ENCODE results near the gene MYO3B. TPM values are rescaled to one million over a fixed set of nuclear protein-coding genes. Genes with fewer than 3 reads are reported as not detected.

MYO3B gene
- total RNA-seq, 1 donor from 2014 or later = not detected

- no peaks in the 10 kb centered on the region for H3K4me1 ChIP-seq
- H3K27me3 ChIP-seq (ENCODE audit: low read depth) = no peaks in the 10 kb centered on the region
- no peak for DNase-seq
These were observed 87.4 kb downstream of the MYO3B start for GRCh38 chr2:170265321-170265720.

GRCh38 chr2:170266358-170266757 is 88.4 kb downstream of the MYO3B start:
- Histone ChIP-seq H3K27ac (no peak overlapping the region), H3K4me1 (no peaks in the 10 kb centered on the region), H3K9me3 (peaks cover 13% of the 10 kb centered on the region), H3K4me3 (no peak overlapping the region), H3K36me3 (no peaks in the 10 kb centered on the region), H3K27me3 (ENCODE audit: low read depth) (no peaks in the 10 kb centered on the region)
- ATAC-seq (no peak), DNase-seq (no peak)
- intact Hi-C loops (cut with DNase I) = no loop called here
- TF ChIP-seq, protein P1, sequence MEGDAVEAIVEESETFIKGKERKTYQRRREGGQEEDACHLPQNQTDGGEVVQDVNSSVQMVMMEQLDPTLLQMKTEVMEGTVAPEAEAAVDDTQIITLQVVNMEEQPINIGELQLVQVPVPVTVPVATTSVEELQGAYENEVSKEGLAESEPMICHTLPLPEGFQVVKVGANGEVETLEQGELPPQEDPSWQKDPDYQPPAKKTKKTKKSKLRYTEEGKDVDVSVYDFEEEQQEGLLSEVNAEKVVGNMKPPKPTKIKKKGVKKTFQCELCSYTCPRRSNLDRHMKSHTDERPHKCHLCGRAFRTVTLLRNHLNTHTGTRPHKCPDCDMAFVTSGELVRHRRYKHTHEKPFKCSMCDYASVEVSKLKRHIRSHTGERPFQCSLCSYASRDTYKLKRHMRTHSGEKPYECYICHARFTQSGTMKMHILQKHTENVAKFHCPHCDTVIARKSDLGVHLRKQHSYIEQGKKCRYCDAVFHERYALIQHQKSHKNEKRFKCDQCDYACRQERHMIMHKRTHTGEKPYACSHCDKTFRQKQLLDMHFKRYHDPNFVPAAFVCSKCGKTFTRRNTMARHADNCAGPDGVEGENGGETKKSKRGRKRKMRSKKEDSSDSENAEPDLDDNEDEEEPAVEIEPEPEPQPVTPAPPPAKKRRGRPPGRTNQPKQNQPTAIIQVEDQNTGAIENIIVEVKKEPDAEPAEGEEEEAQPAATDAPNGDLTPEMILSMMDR (IDR thresholded peaks at IDR 0.05) = no peak

More at GRCh38 chr2:170265321-170265720, 87.4 kb downstream of the MYO3B start:
- no peak for ATAC-seq
- Histone ChIP-seq H3K9me3 (peaks cover 13% of the 10 kb centered on the region), H3K27ac (no peak overlapping the region), H3K36me3 (no peaks in the 10 kb centered on the region), H3K4me3 (no peak overlapping the region)
- intact Hi-C loops (cut with DNase I) = no loop called here
- TF ChIP-seq, protein P1 (IDR thresholded peaks at IDR 0.05) = no peak

DNA sequence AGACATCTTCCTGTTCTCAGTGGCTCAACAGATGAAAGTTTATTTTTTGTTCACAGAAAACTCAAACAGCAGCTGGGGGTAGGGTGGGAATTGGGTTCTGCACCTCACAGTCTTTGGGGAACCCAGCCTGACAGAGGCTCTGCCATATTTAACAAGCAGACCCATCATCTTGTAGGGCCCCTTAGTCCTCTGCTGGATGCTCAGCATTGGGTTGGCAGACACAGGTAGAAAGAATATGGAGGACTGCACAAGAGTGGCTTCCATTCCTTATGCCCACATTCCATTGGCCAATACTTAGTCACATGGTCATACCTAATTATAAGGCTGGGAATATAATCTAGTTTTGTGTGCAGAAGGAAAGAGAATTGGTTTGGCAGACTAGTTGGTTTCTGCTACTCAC is 89.1 kb downstream of the MYO3B start:
- intact Hi-C loops (cut with DNase I) = no loop called here
- H3K4me1 ChIP-seq = no peaks in the 10 kb centered on the region
- H3K9me3 ChIP-seq = peaks cover 13% of the 10 kb centered on the region
- no peaks in the 10 kb centered on the region for H3K36me3 ChIP-seq
- no peak for DNase-seq
- no peak overlapping the region for H3K4me3 ChIP-seq
- ATAC-seq = no peak
- H3K27me3 ChIP-seq (ENCODE audit: low read depth) = no peaks in the 10 kb centered on the region
- H3K27ac ChIP-seq = no peak overlapping the region
- TF ChIP-seq, protein P1 (IDR thresholded peaks at IDR 0.05) = no peak

DNA sequence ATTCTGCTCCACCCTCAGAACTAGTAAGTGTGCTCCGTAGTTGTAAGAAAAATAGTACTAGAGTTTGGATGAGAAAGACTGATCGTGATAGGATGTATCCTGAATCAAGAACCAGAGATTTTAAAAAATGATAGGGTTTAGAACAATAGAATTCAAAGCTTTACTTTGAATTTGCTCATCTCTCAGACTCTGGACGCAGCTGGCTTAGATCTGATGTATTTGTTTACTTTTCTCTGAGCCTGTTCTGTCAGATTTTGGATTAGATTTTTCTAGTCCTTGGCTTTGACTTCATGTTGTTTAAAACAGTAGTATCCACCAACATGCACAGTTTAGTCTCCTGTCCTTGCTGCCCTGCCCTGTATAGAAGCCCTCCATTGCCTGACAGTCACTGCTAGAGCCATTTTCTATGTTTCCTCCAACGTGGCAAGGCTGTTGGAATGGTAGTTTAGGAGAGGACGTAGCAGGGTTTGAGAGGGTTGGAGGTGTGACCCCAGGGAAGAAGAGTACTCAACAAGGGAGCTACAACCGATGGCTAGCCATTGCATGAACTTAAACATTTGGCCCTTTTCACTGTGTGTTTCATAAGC is 92.4 kb downstream of the MYO3B start:
- H3K27ac ChIP-seq = no peak overlapping the region
- no peak overlapping the region for H3K4me3 ChIP-seq
- ATAC-seq = no peak
- H3K9me3 ChIP-seq = no peaks in the 10 kb centered on the region
- TF ChIP-seq, protein P1 (IDR thresholded peaks at IDR 0.05) = no peak
- H3K36me3 ChIP-seq = no peaks in the 10 kb centered on the region
- intact Hi-C loops (cut with DNase I) = no loop called here
- H3K4me1 ChIP-seq = no peaks in the 10 kb centered on the region
- DNase-seq = no peak
- no peaks in the 10 kb centered on the region for H3K27me3 ChIP-seq (ENCODE audit: low read depth)

DNA sequence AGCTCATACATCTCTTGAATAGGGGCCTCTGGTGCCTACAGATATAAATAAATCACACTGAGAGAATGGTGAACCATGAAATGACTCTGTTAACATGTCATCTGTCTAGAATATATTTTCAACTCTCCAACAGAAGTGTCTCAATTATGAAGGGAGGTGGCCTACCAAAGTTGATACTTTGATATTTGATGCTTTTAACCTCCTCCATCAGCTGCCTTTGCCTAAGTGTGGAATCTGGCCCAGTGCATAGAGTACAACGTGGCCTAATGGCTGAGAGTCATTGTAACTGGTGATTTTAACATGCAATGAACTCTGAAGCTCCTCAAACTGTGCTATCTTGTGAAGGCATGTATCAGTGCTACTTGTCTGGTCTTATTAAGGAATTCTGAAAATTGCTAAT is 93.4 kb downstream of the MYO3B start:
- Histone ChIP-seq H3K27me3 (ENCODE audit: low read depth) (no peaks in the 10 kb centered on the region), H3K4me3 (no peak overlapping the region), H3K27ac (no peak overlapping the region), H3K4me1 (no peaks in the 10 kb centered on the region), H3K36me3 (no peaks in the 10 kb centered on the region), H3K9me3 (no peaks in the 10 kb centered on the region)
- intact Hi-C loops (cut with DNase I) = no loop called here
- ATAC-seq (no peak), DNase-seq (no peak)
- TF ChIP-seq, protein P1 (IDR thresholded peaks at IDR 0.05) = no peak

All from lower lobe of right lung (tissue), 2 donors.